ENCODE results near the gene TIAM1. TPM values are rescaled to one million over a fixed set of nuclear protein-coding genes. Genes with fewer than 3 reads are reported as not detected.

Gene TIAM1
- total and polyA plus RNA-seq, 2 donors = 25.8 to 30.5 TPM

GRCh38 chr21:31276663-31277062, 67.4 kb downstream of the TIAM1 start:
- no peak overlapping the region for H3K4me3 ChIP-seq (ENCODE audit: low read length in 2 of 2)
- no peaks in the 10 kb centered on the region for H3K36me3 ChIP-seq (ENCODE audit: control insufficient read depth in 2 of 2, insufficient read depth in 2 of 2, low read length in 1 of 2)
- no peaks in the 10 kb centered on the region for H3K27me3 ChIP-seq (ENCODE audit: control insufficient read depth in 2 of 2, insufficient read depth in 1 of 2, low read length in 1 of 2)
- peaks cover 0 to 4% of the 10 kb centered on the region in 2 donors for H3K9me3 ChIP-seq (ENCODE audit: control insufficient read depth in 2 of 2, insufficient read depth in 1 of 2, low read length in 1 of 2)
- 98% methylated on average over 7 of the region's 7 CpGs for WGBS
- no peak for DNase-seq (ENCODE audit: low read depth in 6 of 9, low spot score in 9 of 9)
- no peaks in the 10 kb centered on the region for H3K4me1 ChIP-seq (ENCODE audit: control insufficient read depth in 2 of 2, insufficient read depth in 2 of 2, low read length in 2 of 2)
- H3K27ac ChIP-seq (ENCODE audit: low read depth in 1 of 2, low read length in 1 of 2) = no peak overlapping the region

- no peak overlapping the region for H3K4me3 ChIP-seq (ENCODE audit: low read length in 2 of 2)
- no peaks in the 10 kb centered on the region for H3K27me3 ChIP-seq (ENCODE audit: control insufficient read depth in 2 of 2, insufficient read depth in 1 of 2, low read length in 1 of 2)
- H3K9me3 ChIP-seq (ENCODE audit: control insufficient read depth in 2 of 2, insufficient read depth in 1 of 2, low read length in 1 of 2) = peaks cover 0 to 4% of the 10 kb centered on the region in 2 donors
- H3K27ac ChIP-seq (ENCODE audit: low read depth in 1 of 2, low read length in 1 of 2) = no peak overlapping the region
- no peaks in the 10 kb centered on the region for H3K36me3 ChIP-seq (ENCODE audit: control insufficient read depth in 2 of 2, insufficient read depth in 2 of 2, low read length in 1 of 2)
- H3K4me1 ChIP-seq (ENCODE audit: control insufficient read depth in 2 of 2, insufficient read depth in 2 of 2, low read length in 2 of 2) = no peaks in the 10 kb centered on the region
- no peak for DNase-seq (ENCODE audit: low read depth in 6 of 9, low spot score in 9 of 9)
- 96% methylated on average over 6 of the region's 6 CpGs for WGBS
Measured at GRCh38 chr21:31275901-31276300, 68.2 kb downstream of the TIAM1 start.

GRCh38 chr21:31273278-31273677, 70.8 kb downstream of the TIAM1 start:
- no peak overlapping the region for H3K4me3 ChIP-seq (ENCODE audit: low read length in 2 of 2)
- H3K27me3 ChIP-seq (ENCODE audit: control insufficient read depth in 2 of 2, insufficient read depth in 1 of 2, low read length in 1 of 2) = no peaks in the 10 kb centered on the region
- WGBS = 74% methylated on average over 2 of the region's 2 CpGs
- H3K36me3 ChIP-seq (ENCODE audit: control insufficient read depth in 2 of 2, insufficient read depth in 2 of 2, low read length in 1 of 2) = no peaks in the 10 kb centered on the region
- no peaks in the 10 kb centered on the region for H3K4me1 ChIP-seq (ENCODE audit: control insufficient read depth in 2 of 2, insufficient read depth in 2 of 2, low read length in 2 of 2)
- DNase-seq (ENCODE audit: low read depth in 6 of 9, low spot score in 9 of 9) = no peak
- H3K27ac ChIP-seq (ENCODE audit: low read depth in 1 of 2, low read length in 1 of 2) = no peak overlapping the region
- H3K9me3 ChIP-seq (ENCODE audit: control insufficient read depth in 2 of 2, insufficient read depth in 1 of 2, low read length in 1 of 2) = peaks cover 0 to 4% of the 10 kb centered on the region in 2 donors

GRCh38 chr21:31268090-31268489, 76.0 kb downstream of the TIAM1 start:
- DNase-seq (ENCODE audit: low read depth in 6 of 9, low spot score in 9 of 9) = peak in 2 of 9 donors; percentile 12 to 42
- H3K4me1 ChIP-seq (ENCODE audit: control insufficient read depth in 2 of 2, insufficient read depth in 2 of 2, low read length in 2 of 2) = peaks cover 6 to 17% of the 10 kb centered on the region in 2 donors
- H3K27ac ChIP-seq (ENCODE audit: low read depth in 1 of 2, low read length in 1 of 2) = no peak overlapping the region
- H3K4me3 ChIP-seq (ENCODE audit: low read length in 2 of 2) = no peak overlapping the region
- 71% methylated on average over 5 of the region's 5 CpGs for WGBS
- no peaks in the 10 kb centered on the region for H3K9me3 ChIP-seq (ENCODE audit: control insufficient read depth in 2 of 2, insufficient read depth in 1 of 2, low read length in 1 of 2)
- no peaks in the 10 kb centered on the region for H3K27me3 ChIP-seq (ENCODE audit: control insufficient read depth in 2 of 2, insufficient read depth in 1 of 2, low read length in 1 of 2)
- peaks cover 0 to 10% of the 10 kb centered on the region in 2 donors for H3K36me3 ChIP-seq (ENCODE audit: control insufficient read depth in 2 of 2, insufficient read depth in 2 of 2, low read length in 1 of 2)

- no peak for DNase-seq (ENCODE audit: low read depth in 6 of 9, low spot score in 9 of 9)
- no peaks in the 10 kb centered on the region for H3K27me3 ChIP-seq (ENCODE audit: control insufficient read depth in 2 of 2, insufficient read depth in 1 of 2, low read length in 1 of 2)
- peaks cover 6 to 17% of the 10 kb centered on the region in 2 donors for H3K4me1 ChIP-seq (ENCODE audit: control insufficient read depth in 2 of 2, insufficient read depth in 2 of 2, low read length in 2 of 2)
- H3K36me3 ChIP-seq (ENCODE audit: control insufficient read depth in 2 of 2, insufficient read depth in 2 of 2, low read length in 1 of 2) = peaks cover 0 to 10% of the 10 kb centered on the region in 2 donors
- H3K27ac ChIP-seq (ENCODE audit: low read depth in 1 of 2, low read length in 1 of 2) = no peak overlapping the region
- WGBS = 96% methylated on average over 4 of the region's 4 CpGs
- H3K9me3 ChIP-seq (ENCODE audit: control insufficient read depth in 2 of 2, insufficient read depth in 1 of 2, low read length in 1 of 2) = no peaks in the 10 kb centered on the region
- H3K4me3 ChIP-seq (ENCODE audit: low read length in 2 of 2) = no peak overlapping the region
Measured at GRCh38 chr21:31267644-31268043, 76.4 kb downstream of the TIAM1 start.

- no peaks in the 10 kb centered on the region for H3K27me3 ChIP-seq (ENCODE audit: control insufficient read depth in 2 of 2, insufficient read depth in 1 of 2, low read length in 1 of 2)
- no peak overlapping the region for H3K4me3 ChIP-seq (ENCODE audit: low read length in 2 of 2)
- H3K36me3 ChIP-seq (ENCODE audit: control insufficient read depth in 2 of 2, insufficient read depth in 2 of 2, low read length in 1 of 2) = peaks cover 0 to 10% of the 10 kb centered on the region in 2 donors
- H3K27ac ChIP-seq (ENCODE audit: low read depth in 1 of 2, low read length in 1 of 2) = no peak overlapping the region
- no peaks in the 10 kb centered on the region for H3K9me3 ChIP-seq (ENCODE audit: control insufficient read depth in 2 of 2, insufficient read depth in 1 of 2, low read length in 1 of 2)
- WGBS = 95% methylated on average over 18 of the region's 18 CpGs
- no peak for DNase-seq (ENCODE audit: low read depth in 6 of 9, low spot score in 9 of 9)
- H3K4me1 ChIP-seq (ENCODE audit: control insufficient read depth in 2 of 2, insufficient read depth in 2 of 2, low read length in 2 of 2) = peaks cover 6 to 17% of the 10 kb centered on the region in 2 donors
Measured at GRCh38 chr21:31266241-31266640, 77.8 kb downstream of the TIAM1 start.

GRCh38 chr21:31265366-31266013, 78.6 kb downstream of the TIAM1 start:
- Histone ChIP-seq H3K27ac (ENCODE audit: low read depth in 1 of 2, low read length in 1 of 2) (no peak overlapping the region), H3K27me3 (ENCODE audit: control insufficient read depth in 2 of 2, insufficient read depth in 1 of 2, low read length in 1 of 2) (no peaks in the 10 kb centered on the region), H3K4me1 (ENCODE audit: control insufficient read depth in 2 of 2, insufficient read depth in 2 of 2, low read length in 2 of 2) (peaks cover 6 to 17% of the 10 kb centered on the region in 2 donors), H3K9me3 (ENCODE audit: control insufficient read depth in 2 of 2, insufficient read depth in 1 of 2, low read length in 1 of 2) (no peaks in the 10 kb centered on the region), H3K4me3 (ENCODE audit: low read length in 2 of 2) (no peak overlapping the region), H3K36me3 (ENCODE audit: control insufficient read depth in 2 of 2, insufficient read depth in 2 of 2, low read length in 1 of 2) (peaks cover 0 to 10% of the 10 kb centered on the region in 2 donors)
- DNase-seq (ENCODE audit: low read depth in 6 of 9, low spot score in 9 of 9) = peak in 2 of 9 donors; percentile 7 to 41
- WGBS = 8% methylated on average over 11 of the region's 11 CpGs

GRCh38 chr21:31264574-31264973, 79.5 kb downstream of the TIAM1 start:
- H3K4me1 ChIP-seq (ENCODE audit: control insufficient read depth in 2 of 2, insufficient read depth in 2 of 2, low read length in 2 of 2) = peaks cover 6 to 17% of the 10 kb centered on the region in 2 donors

GRCh38 chr21:31262728-31263127, 81.3 kb downstream of the TIAM1 start:
- peaks cover 0 to 10% of the 10 kb centered on the region in 2 donors for H3K36me3 ChIP-seq (ENCODE audit: control insufficient read depth in 2 of 2, insufficient read depth in 2 of 2, low read length in 1 of 2)
- H3K4me1 ChIP-seq (ENCODE audit: control insufficient read depth in 2 of 2, insufficient read depth in 2 of 2, low read length in 2 of 2) = peaks cover 6 to 17% of the 10 kb centered on the region in 2 donors
- H3K27me3 ChIP-seq (ENCODE audit: control insufficient read depth in 2 of 2, insufficient read depth in 1 of 2, low read length in 1 of 2) = no peaks in the 10 kb centered on the region
- H3K9me3 ChIP-seq (ENCODE audit: control insufficient read depth in 2 of 2, insufficient read depth in 1 of 2, low read length in 1 of 2) = no peaks in the 10 kb centered on the region
- H3K4me3 ChIP-seq (ENCODE audit: low read length in 2 of 2) = no peak overlapping the region
- WGBS = 95% methylated on average over 4 of the region's 4 CpGs
- H3K27ac ChIP-seq (ENCODE audit: low read depth in 1 of 2, low read length in 1 of 2) = no peak overlapping the region
- no peak for DNase-seq (ENCODE audit: low read depth in 6 of 9, low spot score in 9 of 9)

More at GRCh38 chr21:31264574-31264973, 79.5 kb downstream of the TIAM1 start:
- 96% methylated on average over 6 of the region's 6 CpGs for WGBS
- Histone ChIP-seq H3K4me3 (ENCODE audit: low read length in 2 of 2) (no peak overlapping the region), H3K27ac (ENCODE audit: low read depth in 1 of 2, low read length in 1 of 2) (no peak overlapping the region), H3K27me3 (ENCODE audit: control insufficient read depth in 2 of 2, insufficient read depth in 1 of 2, low read length in 1 of 2) (no peaks in the 10 kb centered on the region), H3K36me3 (ENCODE audit: control insufficient read depth in 2 of 2, insufficient read depth in 2 of 2, low read length in 1 of 2) (peaks cover 0 to 10% of the 10 kb centered on the region in 2 donors), H3K9me3 (ENCODE audit: control insufficient read depth in 2 of 2, insufficient read depth in 1 of 2, low read length in 1 of 2) (no peaks in the 10 kb centered on the region)
- DNase-seq (ENCODE audit: low read depth in 6 of 9, low spot score in 9 of 9) = no peak

Data from thymus (tissue), 11 donors.